ENCODE measurements around the gene DLK1.

- no peak for TF ChIP-seq CTCF (IDR thresholded peaks at IDR 0.05)
- no peak for TF ChIP-seq POLR2A (IDR thresholded peaks at IDR 0.05)
Measured at GRCh38 chr14:100724536-100724935, 2.2 kb upstream of the DLK1 start.

All from body of pancreas (tissue), 4 donors.